GM19452 (cell line): ENCODE measurements around the gene PTPN22.

Experiments
- ATAC-seq: cut with Tn5 transposase; IDR thresholded peaks from one replicate; pipeline ENCODE4 v1.9.1; 2021; ENCODE audit not compliant: unreplicated experiment

Gene PTPN22

GRCh38 chr1:113765306-113766230, 105.9 kb downstream of the PTPN22 start:
- no peak for ATAC-seq
